ENCODE results near the gene MED13L.

DNA sequence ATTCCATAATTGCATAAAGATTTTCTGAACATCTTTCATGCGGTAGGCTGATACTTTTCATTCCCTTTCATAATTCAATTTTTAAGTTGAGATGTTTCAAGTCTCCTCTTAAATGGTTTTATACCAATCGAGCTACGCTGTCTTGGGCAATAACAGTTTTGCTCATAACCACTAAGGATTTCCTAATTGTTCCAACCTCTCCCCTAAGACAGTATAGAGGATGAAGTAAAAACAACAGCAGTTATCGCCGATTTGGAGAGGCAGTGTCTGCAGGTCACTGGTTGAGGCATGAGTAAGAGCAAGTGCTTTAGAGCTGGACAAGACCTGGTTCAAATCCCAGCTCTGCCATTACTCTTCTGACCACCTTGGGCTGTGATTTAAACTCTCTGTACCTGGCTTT, 6.9 kb upstream of the MED13L start:
- no peak for TF ChIP-seq EZH2 (IDR thresholded peaks at IDR 0.05; ENCODE audit: borderline replicate concordance, insufficient read depth, low read depth, low read length, poor library complexity, severe bottlenecking)
- TF ChIP-seq, protein P1, sequence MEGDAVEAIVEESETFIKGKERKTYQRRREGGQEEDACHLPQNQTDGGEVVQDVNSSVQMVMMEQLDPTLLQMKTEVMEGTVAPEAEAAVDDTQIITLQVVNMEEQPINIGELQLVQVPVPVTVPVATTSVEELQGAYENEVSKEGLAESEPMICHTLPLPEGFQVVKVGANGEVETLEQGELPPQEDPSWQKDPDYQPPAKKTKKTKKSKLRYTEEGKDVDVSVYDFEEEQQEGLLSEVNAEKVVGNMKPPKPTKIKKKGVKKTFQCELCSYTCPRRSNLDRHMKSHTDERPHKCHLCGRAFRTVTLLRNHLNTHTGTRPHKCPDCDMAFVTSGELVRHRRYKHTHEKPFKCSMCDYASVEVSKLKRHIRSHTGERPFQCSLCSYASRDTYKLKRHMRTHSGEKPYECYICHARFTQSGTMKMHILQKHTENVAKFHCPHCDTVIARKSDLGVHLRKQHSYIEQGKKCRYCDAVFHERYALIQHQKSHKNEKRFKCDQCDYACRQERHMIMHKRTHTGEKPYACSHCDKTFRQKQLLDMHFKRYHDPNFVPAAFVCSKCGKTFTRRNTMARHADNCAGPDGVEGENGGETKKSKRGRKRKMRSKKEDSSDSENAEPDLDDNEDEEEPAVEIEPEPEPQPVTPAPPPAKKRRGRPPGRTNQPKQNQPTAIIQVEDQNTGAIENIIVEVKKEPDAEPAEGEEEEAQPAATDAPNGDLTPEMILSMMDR (IDR thresholded peaks at IDR 0.05), result no peak

Data from B cell (primary cell).